Upper lobe of left lung (tissue), 6 donors: ENCODE measurements around the gene TMEM190. TPM values are rescaled to one million over a fixed set of nuclear protein-coding genes. Genes with fewer than 3 reads are reported as not detected.

Experiments used
- ATAC-seq, 2 donors: fragments of 200-7000 bp; cut with Tn5 transposase; one replicate each; pipeline ENCODE4 v1.9.1; 2022; ENCODE audit warnings: mild to moderate bottlenecking in 2 of 2, moderate library complexity in 2 of 2; ENCODE audit not compliant: low FRiP score in 2 of 2
- DNase-seq, 2 donors: peaks; one replicate each; pipeline ENCODE4 v3.0.0-alpha.2; 2019 to 2020
- H3K27ac ChIP-seq, 4 donors: fragments of 200-600 bp; sonication (generic); one replicate each; pipeline ENCODE4 v1.5.1; 2016 to 2019
- H3K27me3 ChIP-seq, 4 donors: fragments of 200-600 bp; sonication (generic); one replicate each; pipeline ENCODE4 v1.5.1; 2017 to 2019
- H3K36me3 ChIP-seq, 4 donors: fragments of 200-600 bp; sonication (generic); one replicate each; pipeline ENCODE4 v1.5.1; 2016 to 2019
- H3K4me1 ChIP-seq, 4 donors: fragments of 200-600 bp; sonication (generic); one replicate each; pipeline ENCODE4 v1.5.1; 2018 to 2019
- H3K4me3 ChIP-seq, 4 donors: fragments of 200-600 bp; sonication (generic); one replicate each; pipeline ENCODE4 v1.5.1; 2017 to 2019; ENCODE audit warnings: mild to moderate bottlenecking in 2 of 4, moderate library complexity in 1 of 4
- H3K9me3 ChIP-seq, 4 donors: fragments of 200-600 bp; sonication (generic); one replicate each; pipeline ENCODE4 v1.5.1; 2018 to 2019
- EP300 ChIP-seq, 4 donors: sonication (generic); formaldehyde crosslinking; IDR thresholded peaks; one replicate each; pipeline ENCODE4 v1.5.1; 2017; ENCODE audit warnings: antibody characterized with exemption in 4 of 4, control low read depth in 2 of 4
- POLR2A ChIP-seq, 4 donors: fragments of 450-650 bp; IDR thresholded peaks; one replicate each; pipeline ENCODE4 v1.5.1; 2016 to 2017; ENCODE audit warnings: antibody characterized with exemption in 4 of 4, mild to moderate bottlenecking in 2 of 4
- POLR2AphosphoS5 ChIP-seq, 2 donors: sonication (generic); formaldehyde crosslinking; IDR thresholded peaks; one replicate each; pipeline ENCODE4 v1.5.1; 2017; ENCODE audit warnings: antibody characterized with exemption in 2 of 2
- WGBS, 2 donors: methylation state at CpG; one replicate each; pipeline ENCODE4 v1.1.5; 2017 to 2018; 5-methylcytosine and 5-hydroxymethylcytosine counted together
- total RNA-seq, 6 donors: library from RNA; depleted of rRNA in 4 of 6; stranded (reverse); fragments of >200 nt in 4 of 6; gene quantifications; one replicate each; pipeline versions ENCODE4 v1.1.0 to v1.2.1, GENCODE V29; 2016 to 2021
- TF ChIP-seq, protein P1 (sequence below), 6 experiments: fragments of 450-650 bp in 4 of 6; fragments of 200-600 bp in 2 of 6; sonication (generic) in 2 of 6; IDR thresholded peaks; one replicate each; pipeline ENCODE4 v1.5.1; 2016 to 2019; ENCODE audit warnings: antibody characterized with exemption in 6 of 6
- donor health status: DM: no; HTN: no; CAD: no; lungs with moderate emphysema.
- donor health status: DM: no; HTN: yes; CAD: no; lungs with severe emphysema.

The TMEM190 gene
- total RNA-seq, 6 donors from 2014 or later, result 0.92 to 48.6 (median 20.9) TPM

GRCh38 chr19:55370305-55370988 lies 6.2 kb upstream of the TMEM190 start, which contains the start of gene IL11:
TSS of gene IL11 (minus strand) at chr19:55370463. CDS start at chr19:55370310, 153 bp downstream.
- Histone ChIP-seq H3K4me1 (peaks cover 11 to 29% (median 21%) of the 10 kb centered on the region in 4 donors), H3K4me3 (peak within 1 kb of the TSS in 3 of 4 donors; percentile 17 to 38 (median 25)), H3K9me3 (no peaks in the 10 kb centered on the region), H3K27me3 (peaks cover 1 to 58% (median 34%) of the 10 kb centered on the region in 4 donors), H3K36me3 (no peaks in the 10 kb centered on the region), H3K27ac (no peak within 1 kb of the TSS)
- TF ChIP-seq POLR2A (IDR thresholded peaks at IDR 0.05) (no peak), EP300 (IDR thresholded peaks at IDR 0.05) (no peak), POLR2AphosphoS5 (IDR thresholded peaks at IDR 0.05) (no peak)
- TF ChIP-seq, protein P1, sequence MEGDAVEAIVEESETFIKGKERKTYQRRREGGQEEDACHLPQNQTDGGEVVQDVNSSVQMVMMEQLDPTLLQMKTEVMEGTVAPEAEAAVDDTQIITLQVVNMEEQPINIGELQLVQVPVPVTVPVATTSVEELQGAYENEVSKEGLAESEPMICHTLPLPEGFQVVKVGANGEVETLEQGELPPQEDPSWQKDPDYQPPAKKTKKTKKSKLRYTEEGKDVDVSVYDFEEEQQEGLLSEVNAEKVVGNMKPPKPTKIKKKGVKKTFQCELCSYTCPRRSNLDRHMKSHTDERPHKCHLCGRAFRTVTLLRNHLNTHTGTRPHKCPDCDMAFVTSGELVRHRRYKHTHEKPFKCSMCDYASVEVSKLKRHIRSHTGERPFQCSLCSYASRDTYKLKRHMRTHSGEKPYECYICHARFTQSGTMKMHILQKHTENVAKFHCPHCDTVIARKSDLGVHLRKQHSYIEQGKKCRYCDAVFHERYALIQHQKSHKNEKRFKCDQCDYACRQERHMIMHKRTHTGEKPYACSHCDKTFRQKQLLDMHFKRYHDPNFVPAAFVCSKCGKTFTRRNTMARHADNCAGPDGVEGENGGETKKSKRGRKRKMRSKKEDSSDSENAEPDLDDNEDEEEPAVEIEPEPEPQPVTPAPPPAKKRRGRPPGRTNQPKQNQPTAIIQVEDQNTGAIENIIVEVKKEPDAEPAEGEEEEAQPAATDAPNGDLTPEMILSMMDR (IDR thresholded peaks at IDR 0.05), result no peak
- DNase-seq (no peak), ATAC-seq (peak in 1 of 2 donors; percentile 9)
- 6 to 19% methylated on average over 18 to 31 of the region's 32 CpGs for WGBS, 2 donors

DNA sequence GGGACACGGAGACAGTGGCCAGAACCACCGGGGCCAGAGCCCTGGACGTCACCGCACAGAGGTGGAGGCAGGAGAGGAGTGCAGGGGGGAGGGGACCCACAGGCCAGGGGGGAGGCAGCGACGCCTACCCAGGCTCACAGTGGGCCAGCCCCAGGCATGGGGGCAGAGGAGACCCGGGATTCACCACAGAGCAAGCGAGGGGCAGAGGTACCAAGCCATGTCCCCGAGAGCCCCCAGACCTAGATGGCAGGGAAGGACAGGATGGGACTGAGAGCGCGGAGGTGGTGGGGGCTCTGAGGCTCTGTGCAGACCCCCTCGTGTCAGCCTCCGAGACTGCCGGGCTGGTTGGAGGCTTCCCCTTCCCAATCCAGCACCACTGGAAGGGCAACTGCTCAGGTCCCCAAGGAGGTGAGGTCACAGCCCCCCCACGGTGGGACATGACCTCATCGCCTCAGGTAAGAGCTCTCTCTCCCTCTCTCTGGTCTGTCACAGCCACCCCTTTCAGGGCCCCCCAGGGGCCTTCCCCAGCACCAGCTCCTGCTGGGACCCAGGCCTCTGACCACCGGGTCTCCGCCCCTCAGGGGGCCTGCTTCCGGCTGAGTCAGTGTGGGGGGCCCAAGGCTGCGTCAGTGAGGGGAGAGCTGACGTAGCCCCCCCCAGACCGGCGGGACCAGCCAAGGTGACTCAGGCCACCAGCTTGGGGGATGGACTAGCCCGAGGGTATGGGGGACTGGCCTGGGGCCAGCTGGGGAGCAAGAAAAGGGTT lies 4.1 kb upstream of the TMEM190 start:
- Histone ChIP-seq H3K4me3 (no peak overlapping the region), H3K27me3 (peaks cover 1 to 60% (median 34%) of the 10 kb centered on the region in 4 donors), H3K27ac (no peak overlapping the region), H3K4me1 (peaks cover 11 to 29% (median 21%) of the 10 kb centered on the region in 4 donors), H3K36me3 (no peaks in the 10 kb centered on the region), H3K9me3 (no peaks in the 10 kb centered on the region)
- no peak for TF ChIP-seq POLR2AphosphoS5 (IDR thresholded peaks at IDR 0.05)
- no peak for TF ChIP-seq EP300 (IDR thresholded peaks at IDR 0.05)
- WGBS, 2 donors, result 30 to 37% methylated on average over 9 to 20 of the region's 24 CpGs
- no peak for ATAC-seq
- no peak for DNase-seq

DNA sequence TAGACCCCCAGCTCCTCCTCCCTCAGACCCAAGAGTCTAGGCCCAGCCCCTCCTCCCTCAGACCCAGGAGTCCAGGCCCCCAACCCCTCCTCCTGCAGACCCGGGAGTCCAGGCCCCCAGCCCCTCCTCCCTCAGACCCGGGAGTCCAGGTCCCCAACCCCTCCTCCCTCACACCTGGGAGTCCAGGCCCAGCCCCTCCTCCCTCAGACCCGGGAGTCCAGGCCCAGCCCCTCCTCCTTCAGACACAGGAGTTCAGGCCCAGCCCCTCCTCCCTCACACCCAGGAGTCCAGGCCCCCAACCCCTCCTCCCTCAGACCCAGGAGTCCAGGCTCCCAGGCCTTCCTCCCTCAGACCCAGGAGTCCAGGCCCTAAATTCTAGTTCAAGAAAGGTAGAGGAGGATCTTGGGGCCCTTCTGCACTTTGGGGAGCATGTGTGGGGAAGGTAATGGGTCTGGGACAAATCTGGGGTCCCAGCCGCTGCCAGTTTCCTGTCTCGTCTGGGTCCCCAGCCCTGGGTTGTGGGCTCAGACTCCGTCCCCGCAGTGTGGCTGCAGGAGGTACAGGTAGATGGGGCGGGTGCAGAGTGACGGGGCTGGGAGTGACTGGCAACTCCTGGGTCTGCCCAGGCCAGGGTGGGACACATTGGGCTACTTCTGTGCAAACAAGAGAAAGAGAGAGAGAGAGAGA lies 3.2 kb upstream of the TMEM190 start:
- Histone ChIP-seq H3K36me3 (no peaks in the 10 kb centered on the region), H3K9me3 (no peaks in the 10 kb centered on the region), H3K4me1 (peaks cover 11 to 29% (median 21%) of the 10 kb centered on the region in 4 donors), H3K27me3 (peaks cover 1 to 56% (median 30%) of the 10 kb centered on the region in 4 donors), H3K27ac (no peak overlapping the region), H3K4me3 (no peak overlapping the region)
- DNase-seq, result no peak
- no peak for ATAC-seq
- TF ChIP-seq POLR2A (IDR thresholded peaks at IDR 0.05), result no peak
- no peak for TF ChIP-seq POLR2AphosphoS5 (IDR thresholded peaks at IDR 0.05)
- TF ChIP-seq, protein P1 (IDR thresholded peaks at IDR 0.05), result no peak
- no peak for TF ChIP-seq EP300 (IDR thresholded peaks at IDR 0.05)
- 46 to 48% methylated on average over 7 of the region's 9 CpGs for WGBS, 2 donors

GRCh38 chr19:55373993-55374757 lies 2.5 kb upstream of the TMEM190 start:
- Histone ChIP-seq H3K4me3 (no peak overlapping the region), H3K4me1 (peaks cover 7 to 23% (median 17%) of the 10 kb centered on the region in 4 donors), H3K36me3 (no peaks in the 10 kb centered on the region), H3K27me3 (peaks cover 1 to 49% (median 26%) of the 10 kb centered on the region in 4 donors), H3K9me3 (no peaks in the 10 kb centered on the region), H3K27ac (peak overlapping the region in 1 of 4 donors; percentile 39)
- TF ChIP-seq EP300 (IDR thresholded peaks at IDR 0.05), result no peak
- TF ChIP-seq, protein P1 (IDR thresholded peaks at IDR 0.05), result no peak
- no peak for TF ChIP-seq POLR2A (IDR thresholded peaks at IDR 0.05)
- no peak for TF ChIP-seq POLR2AphosphoS5 (IDR thresholded peaks at IDR 0.05)
- DNase-seq (peak in 1 of 2 donors; percentile 84), ATAC-seq (no peak)
- WGBS, 2 donors, result 10 to 19% methylated on average over 18 to 29 of the region's 31 CpGs
